Neuronal stem cell (in vitro differentiated cells): ENCODE results near the gene ZNF346.
A peak's percentile ranks its signal among the peaks of the same experiment; 100 is the strongest.

Experiments
- DNase-seq: peaks from one replicate; pipeline ENCODE4 v3.0.0-alpha.2; 2013; ENCODE audit warnings: low spot score
- H2AFZ ChIP-seq: one replicate; pipeline ENCODE4 v1.6.1; 2013; ENCODE audit warnings: mild to moderate bottlenecking, low read length, inconsistent platforms
- H2AK5ac ChIP-seq: 2 replicates; pipeline ENCODE4 v1.6.1; 2013; ENCODE audit warnings: low read depth, mild to moderate bottlenecking, inconsistent platforms, low read length, moderate library complexity, mixed read lengths
- H2BK120ac ChIP-seq: 2 replicates; pipeline ENCODE4 v1.6.1; 2013; ENCODE audit warnings: low read depth, mild to moderate bottlenecking, inconsistent platforms, low read length, moderate library complexity, mixed read lengths
- H2BK12ac ChIP-seq: one replicate; pipeline ENCODE4 v1.6.1; 2013; ENCODE audit warnings: low read length, inconsistent platforms
- H2BK15ac ChIP-seq: 2 replicates; pipeline ENCODE4 v1.6.1; 2013; ENCODE audit warnings: mild to moderate bottlenecking, low read length, inconsistent platforms, mixed read lengths
- H2BK5ac ChIP-seq: one replicate; pipeline ENCODE4 v1.6.1; 2013; ENCODE audit warnings: inconsistent platforms, mild to moderate bottlenecking, low read length, moderate library complexity
- H3K14ac ChIP-seq: one replicate; pipeline ENCODE4 v1.6.1; 2013; ENCODE audit warnings: low read length, inconsistent platforms
- H3K18ac ChIP-seq: 2 replicates; pipeline ENCODE4 v1.6.1; 2013; ENCODE audit warnings: low read length, inconsistent platforms
- H3K23ac ChIP-seq: 2 replicates; pipeline ENCODE4 v1.6.1; 2013; ENCODE audit warnings: low read depth, mild to moderate bottlenecking, mixed read lengths, low read length, inconsistent platforms; ENCODE audit not compliant: poor library complexity
- H3K27ac ChIP-seq: replicated peaks from 3 replicates; pipeline ENCODE4 v1.5.1; 2013; ENCODE audit warnings: low read length, inconsistent platforms
- H3K27me3 ChIP-seq, 3 experiments: 2 replicates each; pipeline ENCODE4 v1.6.1; 2013; ENCODE audit warnings: low read length in 3 of 3, mild to moderate bottlenecking in 2 of 3, inconsistent platforms in 1 of 3, low read depth in 1 of 3, mixed read lengths in 1 of 3, moderate library complexity in 1 of 3; ENCODE audit not compliant: control insufficient read depth in 3 of 3, insufficient read depth in 3 of 3
- H3K36me3 ChIP-seq, 2 donors: replicated peaks in 1 of 2; 2 replicates each; pipeline ENCODE4 v1.6.1; 2013; ENCODE audit warnings: low read length in 2 of 2; ENCODE audit not compliant: control insufficient read depth in 2 of 2, insufficient read depth in 2 of 2
- H3K4ac ChIP-seq: 2 replicates; pipeline ENCODE4 v1.6.1; 2013; ENCODE audit warnings: inconsistent platforms, mild to moderate bottlenecking, low read length, moderate library complexity
- H3K4me1 ChIP-seq, 2 donors: 1 replicate in 1 of 2; 2 replicates in 1 of 2; pipeline ENCODE4 v1.6.1; 2013; ENCODE audit warnings: low read length in 2 of 2, low read depth in 1 of 2; ENCODE audit not compliant: control insufficient read depth in 2 of 2, insufficient read depth in 1 of 2
- H3K4me2 ChIP-seq: one replicate; pipeline ENCODE4 v1.6.1; 2013; ENCODE audit warnings: mild to moderate bottlenecking, low read length, inconsistent platforms; ENCODE audit not compliant: insufficient read depth, poor library complexity, severe bottlenecking
- H3K4me3 ChIP-seq, 2 donors: 2 replicates each; pipeline ENCODE4 v1.5.1; 2013; ENCODE audit warnings: low read length in 2 of 2, mild to moderate bottlenecking in 2 of 2, inconsistent platforms in 1 of 2, moderate library complexity in 1 of 2
- H3K79me1 ChIP-seq: one replicate; pipeline ENCODE4 v1.6.1; 2013; ENCODE audit warnings: low read depth, mild to moderate bottlenecking, inconsistent platforms, low read length, moderate library complexity
- H3K9ac ChIP-seq: one replicate; pipeline ENCODE4 v1.6.1; 2013; ENCODE audit warnings: mild to moderate bottlenecking, low read depth, low read length, inconsistent platforms; ENCODE audit not compliant: poor library complexity
- H3K9me3 ChIP-seq, 2 donors: replicated peaks in 1 of 2; 2 replicates each; pipeline versions ENCODE3 to v1.6.1; 2013; ENCODE audit warnings: low read length in 2 of 2, mild to moderate bottlenecking in 2 of 2, inconsistent platforms in 1 of 2, low read depth in 1 of 2, mixed read lengths in 1 of 2, moderate library complexity in 1 of 2; ENCODE audit not compliant: control insufficient read depth in 2 of 2, insufficient read depth in 1 of 2
- H4K8ac ChIP-seq: one replicate; pipeline ENCODE4 v1.6.1; 2013; ENCODE audit warnings: low read depth, mild to moderate bottlenecking, inconsistent platforms, low read length, moderate library complexity
- H4K91ac ChIP-seq: one replicate; pipeline ENCODE4 v1.6.1; 2013; ENCODE audit warnings: low read length, low read depth, mild to moderate bottlenecking, inconsistent platforms; ENCODE audit not compliant: poor library complexity
- WGBS, 2 donors: extraction: QIAGEN DNeasy Blood & Tissue Kit; methylation state at CpG; one replicate each; pipeline ENCODE4 v1.1.7; 2013; ENCODE audit warnings: missing lambda C conversion rate in 2 of 2, mixed read lengths in 1 of 2; ENCODE audit not compliant: insufficient read length in 2 of 2, insufficient replicate concordance in 1 of 2; ENCODE audit errors: extremely low coverage in 2 of 2; 5-methylcytosine and 5-hydroxymethylcytosine counted together

Gene ZNF346

GRCh38 chr5:177067503-177067902, 45.0 kb downstream of the ZNF346 start:
- Histone ChIP-seq H3K4me3 (no peak overlapping the region), H3K14ac (no peak overlapping the region), H3K9me3 (no peaks in the 10 kb centered on the region), H4K8ac (no peak overlapping the region), H4K91ac (no peak overlapping the region), H2AK5ac (no peak overlapping the region), H3K4me2 (no peak overlapping the region), H2BK120ac (no peak overlapping the region), H3K4me1 (peaks cover 0 to 2% of the 10 kb centered on the region in 2 donors), H2BK15ac (no peak overlapping the region), H3K18ac (no peak overlapping the region), H2BK12ac (no peak overlapping the region), H3K4ac (no peak overlapping the region), H2AFZ (no peak overlapping the region), H3K36me3 (peaks cover 24 to 57% of the 10 kb centered on the region in 2 donors), H3K23ac (no peak overlapping the region), H3K27ac (no peak overlapping the region), H2BK5ac (no peak overlapping the region), H3K27me3 (no peaks in the 10 kb centered on the region), H3K79me1 (no peaks in the 10 kb centered on the region), H3K9ac (no peak overlapping the region)
- WGBS, 2 donors: no CpG with 5 or more reads among the region's 5 CpGs
- no peak for DNase-seq

- Histone ChIP-seq H2AK5ac (no peak overlapping the region), H3K14ac (no peak overlapping the region), H3K9ac (no peak overlapping the region), H3K4ac (no peak overlapping the region), H2BK5ac (no peak overlapping the region), H3K79me1 (no peaks in the 10 kb centered on the region), H3K18ac (no peak overlapping the region), H2BK15ac (no peak overlapping the region), H2BK12ac (no peak overlapping the region), H3K4me3 (no peak overlapping the region), H3K4me2 (no peak overlapping the region), H3K4me1 (peaks cover 0 to 2% of the 10 kb centered on the region in 2 donors), H4K91ac (no peak overlapping the region), H3K36me3 (peaks cover 7 to 42% of the 10 kb centered on the region in 2 donors), H3K9me3 (no peaks in the 10 kb centered on the region), H3K27ac (no peak overlapping the region), H2BK120ac (no peak overlapping the region), H2AFZ (no peak overlapping the region), H3K27me3 (no peaks in the 10 kb centered on the region), H4K8ac (no peak overlapping the region), H3K23ac (no peak overlapping the region)
- no CpG with 5 or more reads among the region's 6 CpGs for WGBS, 2 donors
- no peak for DNase-seq
Measured at GRCh38 chr5:177070536-177071191, 48.2 kb downstream of the ZNF346 start.

GRCh38 chr5:177071666-177072385, 49.3 kb downstream of the ZNF346 start:
- no peak overlapping the region for H3K4ac ChIP-seq

GRCh38 chr5:177077335-177077734, 54.8 kb downstream of the ZNF346 start:
- H3K9me3 ChIP-seq: no peaks in the 10 kb centered on the region
- no peak overlapping the region for H3K4ac ChIP-seq
- no peak overlapping the region for H2BK15ac ChIP-seq
- peaks cover 0 to 20% of the 10 kb centered on the region in 2 donors for H3K36me3 ChIP-seq
- no peak overlapping the region for H3K14ac ChIP-seq
- H3K4me1 ChIP-seq: no peaks in the 10 kb centered on the region
- no peak overlapping the region for H2BK5ac ChIP-seq
- H2AK5ac ChIP-seq: no peak overlapping the region
- no peak overlapping the region for H3K4me2 ChIP-seq
- DNase-seq: no peak
- no peak overlapping the region for H4K91ac ChIP-seq
- no peaks in the 10 kb centered on the region for H3K27me3 ChIP-seq
- no peak overlapping the region for H3K4me3 ChIP-seq
- no CpG with 5 or more reads among the region's 2 CpGs for WGBS, 2 donors
- H2BK12ac ChIP-seq: no peak overlapping the region
- H3K9ac ChIP-seq: no peak overlapping the region
- H4K8ac ChIP-seq: no peak overlapping the region
- no peak overlapping the region for H3K27ac ChIP-seq
- no peak overlapping the region for H2AFZ ChIP-seq
- no peaks in the 10 kb centered on the region for H3K79me1 ChIP-seq
- H3K23ac ChIP-seq: no peak overlapping the region
- no peak overlapping the region for H2BK120ac ChIP-seq
- no peak overlapping the region for H3K18ac ChIP-seq

More at GRCh38 chr5:177071666-177072385, 49.3 kb downstream of the ZNF346 start:
- Histone ChIP-seq H3K79me1 (no peaks in the 10 kb centered on the region), H3K18ac (no peak overlapping the region), H3K4me1 (peaks cover 0 to 2% of the 10 kb centered on the region in 2 donors), H3K4me2 (no peak overlapping the region), H3K36me3 (peaks cover 2 to 36% of the 10 kb centered on the region in 2 donors), H2AFZ (peak overlapping the region; percentile 5), H3K9me3 (no peaks in the 10 kb centered on the region), H3K27me3 (no peaks in the 10 kb centered on the region), H3K23ac (no peak overlapping the region), H2BK12ac (no peak overlapping the region), H2BK15ac (no peak overlapping the region), H3K9ac (no peak overlapping the region), H4K91ac (no peak overlapping the region), H2BK120ac (no peak overlapping the region), H2AK5ac (no peak overlapping the region), H4K8ac (no peak overlapping the region), H2BK5ac (no peak overlapping the region), H3K27ac (peak overlapping the region; percentile 25), H3K14ac (no peak overlapping the region), H3K4me3 (no peak overlapping the region)
- peak; percentile 79 for DNase-seq
- no CpG with 5 or more reads among the region's 6 CpGs for WGBS, 2 donors
